Measurements from ENCODE around the gene GULP1. TPM values are rescaled to one million over a fixed set of nuclear protein-coding genes. Genes with fewer than 3 reads are reported as not detected.
"Not testable (repeated sequence)": the region's sequence is repeated elsewhere in the genome, so short reads cannot be mapped to it uniquely, and the experiment has no call there.

Gene GULP1
- total RNA-seq, 4 donors from 2014 or later, result 27.1 to 49.0 (median 36.8) TPM

DNA sequence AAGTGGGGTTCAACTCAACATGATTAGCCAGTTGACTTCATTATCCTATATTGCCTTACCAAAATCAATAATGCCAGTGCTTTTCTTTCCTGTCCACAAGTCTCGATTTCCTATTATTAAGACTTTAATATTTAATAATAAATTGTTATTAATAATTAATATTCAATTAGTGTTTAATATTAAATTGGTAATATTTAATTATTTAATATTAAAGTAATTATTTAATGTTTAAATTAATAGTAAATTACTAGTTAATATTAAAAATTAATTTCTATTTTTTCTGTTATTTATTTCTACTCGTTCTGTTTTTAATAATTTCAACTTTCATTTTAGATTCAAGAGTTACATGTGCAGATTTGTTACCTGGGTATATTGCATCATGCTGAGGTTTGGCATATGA lies 243.2 kb downstream of the GULP1 start:
- intact Hi-C loops (cut with DNase I), result no loop called here
- Histone ChIP-seq H3K27me3 (no peaks in the 10 kb centered on the region), H3K27ac (replicated peaks in 1 of 4) (no peak overlapping the region), H3K4me1 (no peaks in the 10 kb centered on the region), H3K9me3 (peaks cover 0 to 3% (median 0%) of the 10 kb centered on the region in 4 donors), H3K36me3 (no peaks in the 10 kb centered on the region), H3K4me3 (no peak overlapping the region)
- DNase-seq (ENCODE audit: extremely low spot score), result no peak
- 96% methylated on average over 2 of the region's 2 CpGs for WGBS
- TF ChIP-seq POLR2AphosphoS5 (IDR thresholded peaks at IDR 0.05) (no peak), EP300 (IDR thresholded peaks at IDR 0.05) (no peak), POLR2A (IDR thresholded peaks at IDR 0.05; ENCODE audit: low read depth) (no peak)
- TF ChIP-seq, protein P1, sequence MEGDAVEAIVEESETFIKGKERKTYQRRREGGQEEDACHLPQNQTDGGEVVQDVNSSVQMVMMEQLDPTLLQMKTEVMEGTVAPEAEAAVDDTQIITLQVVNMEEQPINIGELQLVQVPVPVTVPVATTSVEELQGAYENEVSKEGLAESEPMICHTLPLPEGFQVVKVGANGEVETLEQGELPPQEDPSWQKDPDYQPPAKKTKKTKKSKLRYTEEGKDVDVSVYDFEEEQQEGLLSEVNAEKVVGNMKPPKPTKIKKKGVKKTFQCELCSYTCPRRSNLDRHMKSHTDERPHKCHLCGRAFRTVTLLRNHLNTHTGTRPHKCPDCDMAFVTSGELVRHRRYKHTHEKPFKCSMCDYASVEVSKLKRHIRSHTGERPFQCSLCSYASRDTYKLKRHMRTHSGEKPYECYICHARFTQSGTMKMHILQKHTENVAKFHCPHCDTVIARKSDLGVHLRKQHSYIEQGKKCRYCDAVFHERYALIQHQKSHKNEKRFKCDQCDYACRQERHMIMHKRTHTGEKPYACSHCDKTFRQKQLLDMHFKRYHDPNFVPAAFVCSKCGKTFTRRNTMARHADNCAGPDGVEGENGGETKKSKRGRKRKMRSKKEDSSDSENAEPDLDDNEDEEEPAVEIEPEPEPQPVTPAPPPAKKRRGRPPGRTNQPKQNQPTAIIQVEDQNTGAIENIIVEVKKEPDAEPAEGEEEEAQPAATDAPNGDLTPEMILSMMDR (IDR thresholded peaks at IDR 0.05), result no peak

DNA sequence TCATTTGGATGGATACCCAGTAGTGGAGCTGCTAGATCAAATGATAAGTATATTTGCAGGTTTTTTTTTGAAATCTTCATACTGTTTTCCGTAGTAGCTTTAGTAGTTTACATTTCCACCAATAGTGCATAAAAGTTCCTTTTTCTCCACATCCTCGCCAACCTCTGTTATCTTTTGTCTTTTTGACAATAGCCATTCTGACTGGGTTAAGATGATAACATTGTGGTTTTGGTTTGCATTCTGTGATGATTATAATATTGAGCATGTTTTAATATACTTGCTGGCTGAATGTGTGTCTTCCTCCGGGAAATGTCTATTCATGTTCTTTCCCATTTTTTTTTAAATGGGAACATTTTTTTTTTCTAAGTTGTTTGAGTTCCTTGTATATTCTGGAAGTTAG lies 260.0 kb downstream of the GULP1 start:
- no peaks in the 10 kb centered on the region for H3K27me3 ChIP-seq
- TF ChIP-seq POLR2A (IDR thresholded peaks at IDR 0.05; ENCODE audit: low read depth), result no peak
- TF ChIP-seq POLR2AphosphoS5 (IDR thresholded peaks at IDR 0.05), result no peak
- TF ChIP-seq EP300 (IDR thresholded peaks at IDR 0.05), result no peak
- TF ChIP-seq, protein P1 (IDR thresholded peaks at IDR 0.05), result no peak
- H3K4me1 ChIP-seq, result no peaks in the 10 kb centered on the region
- DNase-seq (ENCODE audit: extremely low spot score), result no peak
- H3K4me3 ChIP-seq, result no peak overlapping the region
- no peak overlapping the region for H3K27ac ChIP-seq (replicated peaks in 1 of 4)
- no peaks in the 10 kb centered on the region for H3K36me3 ChIP-seq
- WGBS, result 77% methylated on average over 3 of the region's 3 CpGs
- intact Hi-C loops (cut with DNase I), result no loop called here
- H3K9me3 ChIP-seq, result no peaks in the 10 kb centered on the region

DNA sequence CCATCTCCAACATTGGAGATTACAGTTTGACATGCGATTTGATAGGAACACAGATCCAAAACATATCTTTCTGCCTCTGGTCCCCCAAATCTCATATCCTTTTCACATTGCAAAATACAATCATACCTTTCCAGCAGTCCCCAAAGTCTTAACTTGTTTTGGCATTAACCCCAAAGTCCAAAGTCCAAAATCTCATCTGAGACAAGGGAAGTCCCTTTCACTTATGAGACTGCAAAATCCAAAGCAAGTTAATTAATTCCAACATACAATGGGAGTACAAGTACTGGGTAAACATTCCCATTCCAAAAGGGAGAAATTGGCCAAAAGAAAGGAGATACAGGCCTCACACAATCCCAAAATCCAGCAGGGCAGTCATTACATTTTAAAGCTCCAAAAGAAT lies 265.4 kb downstream of the GULP1 start:
- Histone ChIP-seq H3K4me1 (no peaks in the 10 kb centered on the region), H3K9me3 (peaks cover 0 to 4% (median 0%) of the 10 kb centered on the region in 4 donors), H3K4me3 (no peak overlapping the region), H3K36me3 (peaks cover 0 to 12% (median 0%) of the 10 kb centered on the region in 4 donors), H3K27ac (replicated peaks in 1 of 4) (no peak overlapping the region), H3K27me3 (no peaks in the 10 kb centered on the region)
- intact Hi-C loops (cut with DNase I), result no loop called here
- no peak for DNase-seq (ENCODE audit: extremely low spot score)
- WGBS, result 100% methylated on average over 1 of the region's 1 CpG
- TF ChIP-seq POLR2AphosphoS5 (IDR thresholded peaks at IDR 0.05), result no peak
- TF ChIP-seq EP300 (IDR thresholded peaks at IDR 0.05), result no peak

DNA sequence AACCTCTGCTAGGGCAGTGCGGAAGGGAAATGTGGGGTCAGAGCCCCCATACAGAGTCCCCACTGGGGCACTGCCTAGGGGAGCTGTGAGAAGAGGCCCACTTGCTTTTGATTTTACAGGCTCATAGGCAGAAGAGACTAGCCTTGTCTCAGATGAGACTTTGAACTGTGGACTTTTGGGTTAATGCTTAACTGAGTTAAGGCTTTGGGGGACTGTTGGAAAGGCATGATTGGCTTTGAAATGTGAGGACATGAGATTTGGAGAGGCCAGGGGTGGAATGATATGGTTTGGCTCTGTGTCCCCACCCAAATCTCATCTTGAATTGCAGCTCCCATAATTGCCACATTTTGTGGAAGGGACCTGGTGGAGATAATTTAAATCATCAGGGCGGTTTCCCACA lies 267.8 kb downstream of the GULP1 start:
- intact Hi-C loops (cut with DNase I); H3K27me3 ChIP-seq; H3K4me1 ChIP-seq; H3K9me3 ChIP-seq; H3K4me3 ChIP-seq; DNase-seq (ENCODE audit: extremely low spot score); H3K27ac ChIP-seq (replicated peaks in 1 of 4): not testable (repeated sequence)
- WGBS, result 98% methylated on average over 2 of the region's 2 CpGs
- H3K36me3 ChIP-seq, result peaks cover 0 to 12% (median 0%) of the 10 kb centered on the region in 4 donors

DNA sequence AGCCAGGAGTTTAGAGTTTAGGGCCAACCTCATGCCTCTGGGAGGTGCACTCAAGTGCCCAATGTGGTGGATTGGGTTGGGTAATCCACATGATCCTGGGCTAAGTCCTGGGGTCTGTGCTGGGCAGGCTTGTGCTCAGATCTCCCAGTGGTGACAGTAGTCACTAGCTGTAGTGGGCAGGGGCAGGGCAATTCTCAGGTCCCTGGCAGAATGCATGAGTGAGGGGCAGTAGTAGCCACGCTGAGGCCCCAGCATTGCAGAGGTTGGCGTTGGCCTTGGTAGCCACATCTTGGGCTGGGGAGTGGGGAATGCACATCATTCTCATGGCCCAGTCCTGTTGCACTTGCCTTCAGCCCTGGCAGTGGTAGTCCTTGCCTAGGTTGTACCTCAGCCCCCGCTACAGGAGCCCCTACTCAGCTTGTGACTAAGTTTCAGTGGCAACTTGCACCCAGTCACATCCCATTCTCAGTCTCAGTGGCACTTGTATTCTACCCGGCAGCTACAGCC lies 269.9 kb downstream of the GULP1 start:
- TF ChIP-seq, protein P1 (IDR thresholded peaks at IDR 0.05), result no peak
- Histone ChIP-seq H3K4me1 (no peaks in the 10 kb centered on the region), H3K27ac (replicated peaks in 1 of 4) (no peak overlapping the region), H3K4me3 (no peak overlapping the region), H3K27me3 (no peaks in the 10 kb centered on the region), H3K9me3 (peaks cover 0 to 4% (median 0%) of the 10 kb centered on the region in 4 donors), H3K36me3 (peaks cover 0 to 12% (median 0%) of the 10 kb centered on the region in 4 donors)
- 93% methylated on average over 3 of the region's 4 CpGs for WGBS
- no peak for DNase-seq (ENCODE audit: extremely low spot score)
- intact Hi-C loops (cut with DNase I), result no loop called here

DNA sequence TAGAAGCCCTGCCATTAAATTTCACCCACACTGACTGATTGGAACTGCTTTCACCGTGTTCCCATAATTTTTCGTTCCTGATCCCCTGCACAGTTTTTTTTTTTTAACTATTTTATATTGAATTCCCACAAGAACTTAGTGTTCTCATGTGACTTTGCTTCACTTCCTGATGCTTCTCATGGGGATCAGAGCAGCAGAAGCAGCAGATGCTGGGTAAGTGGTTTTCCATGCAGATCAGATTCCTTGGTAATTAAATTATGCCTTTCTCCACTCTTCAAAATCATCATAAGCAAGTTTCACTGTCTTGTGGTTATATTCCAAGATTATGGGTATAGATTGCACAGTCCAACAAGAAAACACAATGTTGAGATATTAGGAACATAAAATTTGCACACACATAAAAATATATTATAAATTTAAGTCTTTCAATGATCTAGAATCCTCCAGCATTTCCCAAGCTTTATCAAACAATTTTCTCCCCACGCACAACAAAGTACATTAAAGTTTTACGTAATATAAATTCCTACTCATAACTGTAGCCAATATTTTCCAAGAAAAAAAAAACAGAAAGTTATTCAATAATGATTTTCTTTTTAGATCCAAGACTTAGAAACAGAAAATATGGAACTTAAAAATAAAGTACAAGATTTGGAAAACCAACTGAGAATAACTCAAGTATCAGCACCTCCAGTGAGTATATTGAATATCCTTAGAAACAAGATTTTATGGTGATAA lies 277.9 kb downstream of the GULP1 start:
- Histone ChIP-seq H3K9me3 (no peaks in the 10 kb centered on the region), H3K27ac (replicated peaks in 1 of 4) (no peak overlapping the region), H3K4me3 (no peak overlapping the region), H3K4me1 (no peaks in the 10 kb centered on the region), H3K36me3 (peaks cover 0 to 9% (median 2%) of the 10 kb centered on the region in 4 donors), H3K27me3 (no peaks in the 10 kb centered on the region)
- TF ChIP-seq POLR2AphosphoS5 (IDR thresholded peaks at IDR 0.05) (no peak), EP300 (IDR thresholded peaks at IDR 0.05) (no peak), POLR2A (IDR thresholded peaks at IDR 0.05; ENCODE audit: low read depth) (no peak)
- TF ChIP-seq, protein P1 (IDR thresholded peaks at IDR 0.05), result no peak
- no peak for DNase-seq (ENCODE audit: extremely low spot score)
- 86% methylated on average over 4 of the region's 4 CpGs for WGBS
- intact Hi-C loops (cut with DNase I), result no loop called here
